NOMO-1 treated with dmso at 0.1 percent for 144 hours (cell line): Measurements from ENCODE around the gene DGKA.
"Not testable (repeated sequence)": the region's sequence is repeated elsewhere in the genome, so short reads cannot be mapped to it uniquely, and the experiment has no call there.

Experiments used
- DNase-seq: peaks from one replicate; lab custom pipeline; 2025; ENCODE audit not compliant: unreplicated experiment; lab: John Stamatoyannopoulos, UW

Gene DGKA

GRCh38 chr12:55996715-55997534, 66.0 kb downstream of the DGKA start, which contains the start of gene SUOX:
Gene SUOX (plus strand): TSS chr12:55997276. CDS start chr12:56002222, 4,946 bp downstream.
- DNase-seq = peak; percentile 94

GRCh38 chr12:55997535-55997859, 66.5 kb downstream of the DGKA start:
- DNase-seq = no peak

- DNase-seq = not testable (repeated sequence)
Observed at GRCh38 chr12:55999522-55999921, 68.6 kb downstream of the DGKA start.

GRCh38 chr12:55999999-56000540, 69.1 kb downstream of the DGKA start:
- DNase-seq = not testable (repeated sequence)

GRCh38 chr12:56001487-56002100, 70.6 kb downstream of the DGKA start:
- no peak for DNase-seq

- DNase-seq = not testable (repeated sequence)
Observed at GRCh38 chr12:56003376-56003775, 72.4 kb downstream of the DGKA start.
